Activated CD4-positive, alpha-beta T cell treated with anti-CD3 and anti-CD28 coated beads, Interleukin-2, amount 50 U/mL, for 16 hours (primary cell): Measurements from ENCODE around the gene SYTL5.
A peak's percentile ranks its signal among the peaks of the same experiment; 100 is the strongest.
"Not testable (repeated sequence)": the region's sequence is repeated elsewhere in the genome, so short reads cannot be mapped to it uniquely, and the experiment has no call there.

Experiments
- DNase-seq: peaks from one replicate; pipeline ENCODE4 v3.0.0-alpha.2; 2020

Gene SYTL5

GRCh38 chrX:38006291-38006690, at the start of gene SYTL5:
TSS of gene SYTL5 (plus strand) at chrX:38006553. CDS start at chrX:38033890, 27,337 bp downstream.
- DNase-seq, result no peak

GRCh38 chrX:37958525-37959211, 47.7 kb upstream of the SYTL5 start:
- DNase-seq, result no peak

- DNase-seq, result no peak
Measured at GRCh38 chrX:37959212-37960021, 46.9 kb upstream of the SYTL5 start.

- no peak for DNase-seq
Measured at GRCh38 chrX:37961118-37961517, 45.2 kb upstream of the SYTL5 start.

GRCh38 chrX:37967714-37968113, 38.6 kb upstream of the SYTL5 start:
- no peak for DNase-seq

GRCh38 chrX:37975421-37975820, 30.9 kb upstream of the SYTL5 start:
- DNase-seq, result no peak

GRCh38 chrX:37976153-37976552, 30.2 kb upstream of the SYTL5 start:
- DNase-seq, result no peak

GRCh38 chrX:37984880-37985279, 21.5 kb upstream of the SYTL5 start:
- DNase-seq, result peak; percentile 18

GRCh38 chrX:37986893-37987292, 19.5 kb upstream of the SYTL5 start:
- DNase-seq, result no peak

GRCh38 chrX:37989304-37989703, 17.0 kb upstream of the SYTL5 start:
- DNase-seq, result no peak

GRCh38 chrX:37991303-37991702, 15.1 kb upstream of the SYTL5 start:
- not testable (repeated sequence) for DNase-seq

GRCh38 chrX:37993176-37993575, 13.2 kb upstream of the SYTL5 start:
- DNase-seq, result no peak

GRCh38 chrX:37993837-37994619, 12.3 kb upstream of the SYTL5 start:
- DNase-seq, result no peak

- DNase-seq, result no peak
Measured at GRCh38 chrX:37995428-37995827, 10.9 kb upstream of the SYTL5 start.

GRCh38 chrX:37997096-37997495, 9.3 kb upstream of the SYTL5 start:
- no peak for DNase-seq

GRCh38 chrX:37998586-37999262, 7.6 kb upstream of the SYTL5 start:
- no peak for DNase-seq

GRCh38 chrX:38000706-38001105, 5.6 kb upstream of the SYTL5 start:
- no peak for DNase-seq

GRCh38 chrX:38004046-38004445, 2.3 kb upstream of the SYTL5 start:
- DNase-seq, result no peak

- no peak for DNase-seq
Measured at GRCh38 chrX:38006778-38007177, 425 bp downstream of the SYTL5 start.

- no peak for DNase-seq
Measured at GRCh38 chrX:38008658-38009057, 2.3 kb downstream of the SYTL5 start.

GRCh38 chrX:38009641-38010040, 3.3 kb downstream of the SYTL5 start:
- DNase-seq, result no peak

- DNase-seq, result no peak
Measured at GRCh38 chrX:38018766-38019425, 12.5 kb downstream of the SYTL5 start.
